CD14-positive monocyte (primary cell): ENCODE measurements around the gene HYOU1. TPM values are rescaled to one million over a fixed set of nuclear protein-coding genes. Genes with fewer than 3 reads are reported as not detected.
A peak's percentile ranks its signal among the peaks of the same experiment; 100 is the strongest.
"Not testable (repeated sequence)": the region's sequence is repeated elsewhere in the genome, so short reads cannot be mapped to it uniquely, and the experiment has no call there.

Experiments used
- DNase-seq, 3 donors: peaks; one replicate each; pipeline ENCODE4 v3.0.0-alpha.2; 2011 to 2022
- H2AFZ ChIP-seq: 2 replicates; pipeline ENCODE4 v1.6.0; 2012; ENCODE audit warnings: mild to moderate bottlenecking, low read depth, low read length, inconsistent platforms; ENCODE audit not compliant: insufficient read depth, poor library complexity, severe bottlenecking
- H3K27ac ChIP-seq, 2 donors: 1 replicate in 1 of 2; 2 replicates in 1 of 2; pipeline ENCODE4 v1.5.1; 2012 to 2013; ENCODE audit warnings: low read length in 2 of 2, control low read depth in 1 of 2, inconsistent platforms in 1 of 2, low read depth in 1 of 2, mild to moderate bottlenecking in 1 of 2
- H3K27me3 ChIP-seq, 2 donors: one replicate each; pipeline versions ENCODE4 v1.6.0 to v1.6.1; 2011 to 2013; ENCODE audit warnings: low read length in 2 of 2; ENCODE audit not compliant: control insufficient read depth in 2 of 2, insufficient read depth in 2 of 2
- H3K36me3 ChIP-seq, 2 donors: replicated peaks in 1 of 2; 1 replicate in 1 of 2; 2 replicates in 1 of 2; pipeline versions ENCODE4 v1.5.1 to v1.6.1; 2012 to 2013; ENCODE audit warnings: low read length in 2 of 2, control low read depth in 1 of 2, inconsistent platforms in 1 of 2, mild to moderate bottlenecking in 1 of 2; ENCODE audit not compliant: insufficient read depth in 2 of 2, control insufficient read depth in 1 of 2
- H3K4me1 ChIP-seq, 2 donors: 1 replicate in 1 of 2; 2 replicates in 1 of 2; pipeline versions ENCODE4 v1.5.1 to v1.6.1; 2012 to 2013; ENCODE audit warnings: low read length in 2 of 2, control low read depth in 1 of 2, inconsistent platforms in 1 of 2, mild to moderate bottlenecking in 1 of 2, moderate library complexity in 1 of 2; ENCODE audit not compliant: insufficient read depth in 2 of 2, control insufficient read depth in 1 of 2
- H3K4me2 ChIP-seq: replicated peaks from 2 replicates; pipeline ENCODE3; 2012; ENCODE audit warnings: low read length, moderate library complexity, mild to moderate bottlenecking; ENCODE audit not compliant: poor library complexity, severe bottlenecking; ENCODE audit errors: extremely low read depth
- H3K4me3 ChIP-seq, 3 experiments: fragments of 200-600 bp in 1 of 3; sonication (generic) in 1 of 3; replicated peaks in 1 of 3; 1 replicate in 2 of 3; 2 replicates in 1 of 3; pipeline ENCODE4 v1.5.1; 2011 to 2013; ENCODE audit warnings: low read length in 3 of 3, mild to moderate bottlenecking in 3 of 3, control low read depth in 2 of 3, low read depth in 2 of 3, inconsistent platforms in 1 of 3, moderate library complexity in 1 of 3
- H3K79me2 ChIP-seq: 2 replicates; pipeline ENCODE4 v1.6.0; 2012; ENCODE audit warnings: mild to moderate bottlenecking, control low read depth, inconsistent platforms, low read length, moderate library complexity; ENCODE audit not compliant: insufficient read depth
- H3K9ac ChIP-seq: 2 replicates; pipeline ENCODE4 v1.6.0; 2017; ENCODE audit warnings: low read length, mild to moderate bottlenecking; ENCODE audit not compliant: insufficient read depth, poor library complexity, severe bottlenecking
- H3K9me3 ChIP-seq, 2 donors: replicated peaks in 1 of 2; 1 replicate in 1 of 2; 2 replicates in 1 of 2; pipeline versions ENCODE4 v1.5.1 to v1.6.1; 2012 to 2013; ENCODE audit warnings: low read length in 2 of 2, control low read depth in 1 of 2; ENCODE audit not compliant: control insufficient read depth in 1 of 2, insufficient read depth in 1 of 2
- H4K20me1 ChIP-seq: 2 replicates; pipeline ENCODE4 v1.6.0; 2012; ENCODE audit warnings: mild to moderate bottlenecking, low read length, control low read depth, moderate library complexity; ENCODE audit not compliant: insufficient read depth
- H3K27ac Mint-ChIP-seq, 7 donors: one replicate each; pipeline ENCODE4 v1.8.0; 2020; ENCODE audit warnings: mild to moderate bottlenecking in 7 of 7, mixed read lengths in 7 of 7, moderate library complexity in 6 of 7, inconsistent platforms in 2 of 7
- H3K27me3 Mint-ChIP-seq, 3 donors: one replicate each; pipeline ENCODE4 v1.8.0; 2021 to 2022; ENCODE audit warnings: low read depth in 3 of 3, mild to moderate bottlenecking in 3 of 3, mixed read lengths in 3 of 3, moderate library complexity in 3 of 3, inconsistent platforms in 1 of 3
- H3K36me3 Mint-ChIP-seq, 2 donors: one replicate each; pipeline ENCODE4 v1.8.0; 2020; ENCODE audit warnings: mixed read lengths in 2 of 2, inconsistent platforms in 1 of 2, mild to moderate bottlenecking in 1 of 2
- H3K4me1 Mint-ChIP-seq: one replicate; pipeline ENCODE4 v1.8.0; 2020; ENCODE audit warnings: mild to moderate bottlenecking, mixed read lengths
- H3K4me3 Mint-ChIP-seq, 2 donors: one replicate each; pipeline ENCODE4 v1.8.0; 2020; ENCODE audit warnings: mild to moderate bottlenecking in 2 of 2, mixed read lengths in 2 of 2, moderate library complexity in 1 of 2
- H3K9me3 Mint-ChIP-seq, 7 donors: one replicate each; pipeline ENCODE4 v1.8.0; 2020 to 2022; ENCODE audit warnings: mixed read lengths in 7 of 7, mild to moderate bottlenecking in 6 of 7, moderate library complexity in 6 of 7, inconsistent platforms in 2 of 7
- WGBS: methylation state at CpG from one replicate; pipeline ENCODE4 v1.1.5; 2013; ENCODE audit warnings: missing lambda C conversion rate; ENCODE audit not compliant: insufficient coverage; 5-methylcytosine and 5-hydroxymethylcytosine counted together
- intact Hi-C, 2 donors: fragments of 100-400 bp; cut with micrococcal nuclease; formaldehyde crosslinking; loops; one replicate each; pipeline versions ENCODE4 v1.15.0 to v1.15.1; 2023
- polyA plus RNA-seq, 3 donors: library from polyadenylated mRNA; depleted of rRNA in 1 of 3; unstranded in 2 of 3; stranded (reverse) in 1 of 3; fragments of 300-500 nt in 2 of 3; fragments of >200 nt in 1 of 3; fragmentation: Illumina TruSeq in 2 of 3; gene quantifications; 1 replicate in 2 of 3; 2 replicates in 1 of 3; pipeline ENCODE4 v1.2.3, GENCODE V29; 2012 to 2021
- TF ChIP-seq, protein P1 (sequence below): fragments of 200-600 bp; IDR thresholded peaks from one replicate; pipeline ENCODE4 v1.8.0; 2022; ENCODE audit warnings: antibody characterized with exemption, mild to moderate bottlenecking

The HYOU1 gene
- polyA plus RNA-seq, 3 donors = 8.4 to 34.9 (median 8.6) TPM

GRCh38 chr11:119042927-119043326 is 14.1 kb downstream of the HYOU1 start:
- no peak for DNase-seq
- TF ChIP-seq, protein P1, sequence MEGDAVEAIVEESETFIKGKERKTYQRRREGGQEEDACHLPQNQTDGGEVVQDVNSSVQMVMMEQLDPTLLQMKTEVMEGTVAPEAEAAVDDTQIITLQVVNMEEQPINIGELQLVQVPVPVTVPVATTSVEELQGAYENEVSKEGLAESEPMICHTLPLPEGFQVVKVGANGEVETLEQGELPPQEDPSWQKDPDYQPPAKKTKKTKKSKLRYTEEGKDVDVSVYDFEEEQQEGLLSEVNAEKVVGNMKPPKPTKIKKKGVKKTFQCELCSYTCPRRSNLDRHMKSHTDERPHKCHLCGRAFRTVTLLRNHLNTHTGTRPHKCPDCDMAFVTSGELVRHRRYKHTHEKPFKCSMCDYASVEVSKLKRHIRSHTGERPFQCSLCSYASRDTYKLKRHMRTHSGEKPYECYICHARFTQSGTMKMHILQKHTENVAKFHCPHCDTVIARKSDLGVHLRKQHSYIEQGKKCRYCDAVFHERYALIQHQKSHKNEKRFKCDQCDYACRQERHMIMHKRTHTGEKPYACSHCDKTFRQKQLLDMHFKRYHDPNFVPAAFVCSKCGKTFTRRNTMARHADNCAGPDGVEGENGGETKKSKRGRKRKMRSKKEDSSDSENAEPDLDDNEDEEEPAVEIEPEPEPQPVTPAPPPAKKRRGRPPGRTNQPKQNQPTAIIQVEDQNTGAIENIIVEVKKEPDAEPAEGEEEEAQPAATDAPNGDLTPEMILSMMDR = no peak
- Histone ChIP-seq H3K9me3 (no peaks in the 10 kb centered on the region), H3K79me2 (no peaks in the 10 kb centered on the region), H3K4me1 (no peaks in the 10 kb centered on the region), H3K27ac (no peak overlapping the region), H3K4me3 (no peak overlapping the region), H2AFZ (no peak overlapping the region), H4K20me1 (no peaks in the 10 kb centered on the region), H3K27me3 (no peaks in the 10 kb centered on the region), H3K36me3 (peaks cover 19 to 38% of the 10 kb centered on the region in 2 donors), H3K4me2 (no peak overlapping the region), H3K9ac (no peak overlapping the region)
- H3K4me1 Mint-ChIP-seq = peaks cover 11% of the 10 kb centered on the region
- intact Hi-C loops = no loop called here
- H3K27me3 Mint-ChIP-seq = peaks cover 0 to 5% (median 0%) of the 10 kb centered on the region in 3 donors
- H3K27ac Mint-ChIP-seq = no peak overlapping the region
- H3K36me3 Mint-ChIP-seq = peaks cover 30 to 38% of the 10 kb centered on the region in 2 donors
- 100% methylated on average over 4 of the region's 9 CpGs for WGBS
- no peak overlapping the region for H3K4me3 Mint-ChIP-seq
- H3K9me3 Mint-ChIP-seq = no peaks in the 10 kb centered on the region

- Mint-ChIP-seq H3K27me3 (peaks cover 0 to 5% (median 0%) of the 10 kb centered on the region in 3 donors), H3K27ac (no peak overlapping the region), H3K9me3 (no peaks in the 10 kb centered on the region), H3K4me1 (peaks cover 11% of the 10 kb centered on the region), H3K4me3 (no peak overlapping the region), H3K36me3 (peaks cover 21 to 29% of the 10 kb centered on the region in 2 donors)
- H3K9me3 ChIP-seq = no peaks in the 10 kb centered on the region
- TF ChIP-seq, protein P1 = no peak
- H3K27ac ChIP-seq = no peak overlapping the region
- H3K9ac ChIP-seq = no peak overlapping the region
- H2AFZ ChIP-seq = no peak overlapping the region
- no peaks in the 10 kb centered on the region for H3K4me1 ChIP-seq
- H3K27me3 ChIP-seq = no peaks in the 10 kb centered on the region
- no peak overlapping the region for H3K4me3 ChIP-seq
- DNase-seq = no peak
- H3K4me2 ChIP-seq = no peak overlapping the region
- H3K79me2 ChIP-seq = no peaks in the 10 kb centered on the region
- no peaks in the 10 kb centered on the region for H4K20me1 ChIP-seq
- H3K36me3 ChIP-seq = peaks cover 10 to 28% of the 10 kb centered on the region in 2 donors
- no CpG with 5 or more reads among the region's 4 CpGs for WGBS
- intact Hi-C loops = no loop called here
Measured at GRCh38 chr11:119041821-119042514, 15.0 kb downstream of the HYOU1 start.

DNA sequence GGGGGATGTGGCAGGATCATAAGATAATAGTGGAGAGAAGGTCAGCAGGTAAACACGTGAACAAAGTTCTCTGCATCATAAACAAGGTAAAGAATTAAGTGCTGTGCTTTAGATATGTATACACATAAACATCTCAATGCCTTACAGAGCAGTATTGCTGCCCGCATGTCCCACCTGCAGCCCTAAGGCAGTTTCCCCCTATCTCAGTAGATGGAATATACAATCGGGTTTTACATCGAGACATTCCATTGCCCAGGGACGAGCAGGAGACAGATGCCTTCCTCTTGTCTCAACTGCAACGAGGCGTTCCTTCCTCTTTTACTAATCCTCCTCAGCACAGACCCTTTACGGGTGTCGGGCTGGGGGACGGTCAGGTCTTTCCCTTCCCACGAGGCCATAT is 17.5 kb downstream of the HYOU1 start:
- H3K9me3 Mint-ChIP-seq, H3K27ac ChIP-seq, H3K27me3 Mint-ChIP-seq, intact Hi-C loops, H3K4me2 ChIP-seq, H3K9me3 ChIP-seq, DNase-seq, H3K9ac ChIP-seq, H3K36me3 ChIP-seq, H3K4me3 ChIP-seq, H3K36me3 Mint-ChIP-seq, H3K4me1 ChIP-seq, H3K27ac Mint-ChIP-seq, H3K27me3 ChIP-seq, H4K20me1 ChIP-seq, H3K79me2 ChIP-seq: not testable (repeated sequence)
- Mint-ChIP-seq H3K4me3 (peak overlapping the region; percentile 16 to 62), H3K4me1 (peaks cover 11% of the 10 kb centered on the region)
- WGBS = no CpG with 5 or more reads among the region's 11 CpGs
- H2AFZ ChIP-seq = peak overlapping the region; percentile 65
